GM12801 (cell line): ENCODE results near the gene ARMS2.

Experiments used
- TF ChIP-seq, protein P1 (sequence below): IDR thresholded peaks from one replicate; pipeline ENCODE4 v1.5.1; 2011; ENCODE audit warnings: control low read depth; ENCODE audit not compliant: insufficient read length; ENCODE audit errors: extremely low read depth

ARMS2 gene

DNA sequence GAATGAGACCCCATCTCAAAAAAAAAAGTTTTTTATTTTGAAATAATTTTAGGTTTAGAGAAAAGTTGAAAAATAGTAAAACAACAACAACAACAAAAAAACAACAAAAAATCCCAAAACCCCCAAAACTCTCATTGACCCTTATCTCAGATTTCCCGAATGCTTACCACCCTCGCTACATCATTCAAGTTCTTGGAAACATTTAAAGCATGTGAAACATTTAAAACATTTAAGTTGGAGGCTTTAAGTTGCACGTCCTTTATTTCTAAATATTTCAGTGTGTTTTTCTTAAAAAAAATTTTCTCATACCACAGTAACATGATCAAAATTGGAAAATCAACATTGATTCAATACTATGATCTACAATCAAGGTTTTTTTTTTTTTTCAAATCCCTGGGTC lies 382 bp upstream of the ARMS2 start:
- TF ChIP-seq, protein P1, sequence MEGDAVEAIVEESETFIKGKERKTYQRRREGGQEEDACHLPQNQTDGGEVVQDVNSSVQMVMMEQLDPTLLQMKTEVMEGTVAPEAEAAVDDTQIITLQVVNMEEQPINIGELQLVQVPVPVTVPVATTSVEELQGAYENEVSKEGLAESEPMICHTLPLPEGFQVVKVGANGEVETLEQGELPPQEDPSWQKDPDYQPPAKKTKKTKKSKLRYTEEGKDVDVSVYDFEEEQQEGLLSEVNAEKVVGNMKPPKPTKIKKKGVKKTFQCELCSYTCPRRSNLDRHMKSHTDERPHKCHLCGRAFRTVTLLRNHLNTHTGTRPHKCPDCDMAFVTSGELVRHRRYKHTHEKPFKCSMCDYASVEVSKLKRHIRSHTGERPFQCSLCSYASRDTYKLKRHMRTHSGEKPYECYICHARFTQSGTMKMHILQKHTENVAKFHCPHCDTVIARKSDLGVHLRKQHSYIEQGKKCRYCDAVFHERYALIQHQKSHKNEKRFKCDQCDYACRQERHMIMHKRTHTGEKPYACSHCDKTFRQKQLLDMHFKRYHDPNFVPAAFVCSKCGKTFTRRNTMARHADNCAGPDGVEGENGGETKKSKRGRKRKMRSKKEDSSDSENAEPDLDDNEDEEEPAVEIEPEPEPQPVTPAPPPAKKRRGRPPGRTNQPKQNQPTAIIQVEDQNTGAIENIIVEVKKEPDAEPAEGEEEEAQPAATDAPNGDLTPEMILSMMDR = no peak

DNA sequence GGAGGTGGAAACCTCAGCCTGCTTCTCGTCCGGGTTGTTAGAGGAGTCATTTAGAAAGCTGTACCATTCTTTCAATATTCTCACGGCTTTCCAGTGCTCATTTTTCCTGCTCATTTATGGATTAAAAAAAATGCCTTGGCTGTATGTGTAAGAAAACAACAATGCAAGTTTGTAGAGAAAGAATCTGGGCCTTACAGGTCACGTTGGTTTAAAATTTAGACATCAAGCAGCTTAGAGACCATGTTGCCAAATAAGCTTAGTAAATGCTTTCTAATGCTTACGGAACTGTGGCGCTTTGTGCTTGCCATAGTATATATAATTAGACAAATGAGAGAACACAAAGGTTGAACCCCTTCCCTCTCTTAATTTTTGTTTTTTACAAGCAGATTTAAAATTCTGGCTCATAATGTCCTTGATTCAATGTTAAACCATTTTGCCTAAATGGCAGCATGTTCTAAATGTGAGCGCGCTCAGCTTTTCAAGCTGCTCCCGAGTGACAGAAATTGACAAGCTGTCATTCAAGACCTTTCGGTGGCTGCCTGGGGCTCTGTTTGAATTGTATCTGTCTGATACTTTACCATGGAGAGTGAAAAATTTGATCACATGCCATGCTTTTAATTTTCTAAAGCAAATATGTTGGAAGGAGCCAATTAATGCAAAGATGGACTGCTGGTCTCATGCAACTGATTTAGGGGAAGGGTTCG lies 1.1 kb downstream of the ARMS2 start:
- TF ChIP-seq, protein P1 = no peak

DNA sequence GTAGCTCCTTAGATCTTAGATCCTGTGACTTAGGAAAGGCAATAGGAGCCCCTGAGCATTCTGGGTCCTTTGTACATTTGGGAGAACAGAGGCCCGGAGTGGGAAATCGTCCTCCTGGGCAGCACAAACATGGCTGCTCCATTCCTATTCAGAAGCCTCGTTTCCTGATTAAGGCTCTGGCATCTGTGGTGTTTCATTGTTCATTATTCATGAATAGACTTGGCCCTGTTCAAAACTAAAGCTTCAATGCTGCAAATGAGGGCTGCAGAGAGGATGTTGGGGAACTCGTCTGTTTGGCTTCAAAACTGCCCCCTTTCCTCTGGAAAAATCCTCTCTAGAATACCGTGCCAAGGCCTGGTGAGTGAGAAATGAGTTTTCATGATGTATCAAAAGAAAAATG lies 3.5 kb downstream of the ARMS2 start:
- TF ChIP-seq, protein P1 = no peak

DNA sequence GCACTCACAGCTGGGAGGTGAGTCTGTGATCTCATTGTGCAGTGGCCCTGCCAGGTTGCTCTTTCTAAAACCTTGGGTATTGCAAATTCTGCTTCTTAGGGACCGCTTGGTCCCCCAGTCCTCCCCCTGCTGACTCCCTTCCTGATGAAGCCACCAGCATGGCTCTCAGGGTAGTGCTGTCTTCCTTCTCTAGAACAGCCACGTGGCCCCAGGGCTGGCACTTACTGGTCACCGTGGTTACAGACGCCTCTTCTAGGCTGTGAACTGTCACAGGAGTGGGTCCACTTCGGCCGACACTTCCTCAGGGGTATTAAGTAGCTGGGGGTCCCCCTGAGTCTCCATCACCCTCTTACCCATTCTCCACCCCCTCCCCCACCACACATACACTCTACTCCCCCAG lies 4.2 kb downstream of the ARMS2 start:
- TF ChIP-seq, protein P1 = no peak

DNA sequence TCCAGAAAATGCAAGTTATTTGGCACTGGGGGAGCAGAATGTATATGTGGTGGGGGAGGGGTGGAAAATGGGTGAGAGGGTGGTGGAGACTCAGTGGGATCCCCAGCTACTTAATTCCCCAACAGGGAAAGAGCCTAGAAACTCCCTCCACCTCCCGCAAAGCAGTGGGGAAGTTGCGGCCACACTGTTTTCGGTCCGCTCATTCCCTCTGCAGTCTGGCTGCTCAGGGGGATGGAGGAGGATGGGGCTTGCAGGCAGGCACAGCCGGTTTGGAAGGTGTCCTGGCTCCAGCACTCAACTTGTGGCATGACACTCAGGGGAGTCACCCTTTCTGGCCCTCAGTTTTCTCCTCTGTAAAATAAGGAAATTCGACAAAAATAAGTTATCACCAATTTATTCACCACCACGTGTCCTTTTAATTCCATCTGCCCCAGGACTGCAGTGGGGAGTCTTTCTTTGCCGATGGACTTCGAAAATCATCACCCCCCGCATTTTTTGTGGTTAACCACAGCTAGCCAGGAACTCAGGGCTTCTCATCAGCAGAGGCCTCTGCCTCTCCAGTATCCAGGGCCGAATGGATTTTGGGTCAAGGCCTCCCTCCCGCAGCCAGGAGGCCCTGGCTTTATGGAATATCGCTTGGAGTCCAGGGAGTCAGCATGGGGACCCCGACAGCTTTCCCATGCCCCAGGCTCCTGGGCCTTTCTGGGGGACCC lies 5.3 kb downstream of the ARMS2 start:
- TF ChIP-seq, protein P1 = no peak

DNA sequence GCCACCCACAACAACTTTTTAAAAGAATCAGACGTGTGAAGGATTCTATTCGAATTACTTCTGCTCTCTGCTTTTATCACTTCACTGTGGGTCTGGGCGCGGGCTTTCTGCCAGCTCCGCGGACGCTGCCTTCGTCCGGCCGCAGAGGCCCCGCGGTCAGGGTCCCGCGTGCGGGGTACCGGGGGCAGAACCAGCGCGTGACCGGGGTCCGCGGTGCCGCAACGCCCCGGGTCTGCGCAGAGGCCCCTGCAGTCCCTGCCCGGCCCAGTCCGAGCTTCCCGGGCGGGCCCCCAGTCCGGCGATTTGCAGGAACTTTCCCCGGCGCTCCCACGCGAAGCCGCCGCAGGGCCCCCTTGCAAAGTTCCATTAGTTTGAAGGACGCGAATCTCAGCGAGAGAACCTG lies 6.4 kb downstream of the ARMS2 start:
- TF ChIP-seq, protein P1 = no peak

DNA sequence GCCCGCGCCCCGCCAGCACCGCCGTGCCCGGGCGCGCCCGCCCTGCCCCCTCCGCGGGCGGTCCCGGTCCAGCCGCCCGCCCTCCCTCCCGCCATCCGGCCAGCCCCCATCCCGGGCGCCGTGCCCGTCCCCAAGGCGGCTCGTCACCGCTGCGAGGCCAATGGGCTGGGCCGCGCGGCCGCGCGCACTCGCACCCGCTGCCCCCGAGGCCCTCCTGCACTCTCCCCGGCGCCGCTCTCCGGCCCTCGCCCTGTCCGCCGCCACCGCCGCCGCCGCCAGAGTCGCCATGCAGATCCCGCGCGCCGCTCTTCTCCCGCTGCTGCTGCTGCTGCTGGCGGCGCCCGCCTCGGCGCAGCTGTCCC lies 6.9 kb downstream of the ARMS2 start, which contains the start of gene HTRA1:
Gene HTRA1, plus strand, starts transcription at position 187 of the 362 bp plus-strand sequence. Its CDS starts 100 bp downstream, at position 287.
- TF ChIP-seq, protein P1 = no peak
